Breast epithelium (tissue), 3 donors: ENCODE data around the gene NRXN3.

ENCODE experiments used
- CTCF ChIP-seq, 3 donors: fragments of 450-650 bp; IDR thresholded peaks; one replicate each; pipeline ENCODE4 v1.5.1; 2016 to 2017; ENCODE audit warnings: antibody characterized with exemption in 3 of 3, mild to moderate bottlenecking in 3 of 3, moderate library complexity in 3 of 3
- POLR2A ChIP-seq: fragments of 450-650 bp; IDR thresholded peaks from one replicate; pipeline ENCODE4 v1.6.1; 2016; ENCODE audit warnings: antibody characterized with exemption, mild to moderate bottlenecking, moderate library complexity
- POLR2AphosphoS5 ChIP-seq, 3 donors: sonication (generic); formaldehyde crosslinking; IDR thresholded peaks; one replicate each; pipeline ENCODE4 v1.6.1; 2017; ENCODE audit warnings: antibody characterized with exemption in 3 of 3

- no peak for TF ChIP-seq CTCF (IDR thresholded peaks at IDR 0.05)
- no peak for TF ChIP-seq POLR2A
- no peak for TF ChIP-seq POLR2AphosphoS5 (IDR thresholded peaks at IDR 0.05)
Observed at GRCh38 chr14:79638672-79639266, 1468.6 kb downstream of the NRXN3 start.
